ENCODE results near the gene ATG10. TPM values are rescaled to one million over a fixed set of nuclear protein-coding genes. Genes with fewer than 3 reads are reported as not detected.
A peak's percentile ranks its signal among the peaks of the same experiment; 100 is the strongest.

Gene ATG10
- total RNA-seq, 1 experiment from 2014 or later = 7.6 TPM

GRCh38 chr5:82277613-82277986, 305.8 kb downstream of the ATG10 start:
- Histone ChIP-seq H2AK5ac (ENCODE audit: insufficient read length, low read length) (no peak overlapping the region), H4K91ac (ENCODE audit: insufficient read length, low read depth, low read length) (no peak overlapping the region), H3K27me3 (ENCODE audit: insufficient read depth, low read length) (no peaks in the 10 kb centered on the region), H3K9ac (ENCODE audit: extremely low read depth, insufficient read length, low read length) (peak overlapping the region; percentile 99), H4K20me1 (ENCODE audit: control insufficient read depth, insufficient read depth, insufficient read length) (no peaks in the 10 kb centered on the region), H2BK120ac (ENCODE audit: low read depth, low read length, poor library complexity, severe bottlenecking) (no peak overlapping the region), H3K4me2 (ENCODE audit: insufficient read depth, insufficient read length, low read length) (peak overlapping the region; percentile 58), H3K4ac (ENCODE audit: low read depth, low read length) (peak overlapping the region; percentile 30; the same call in 1 of the 2 replicates), H2BK5ac (ENCODE audit: insufficient read length, low read length) (peak overlapping the region; percentile 33), H3K23me2 (ENCODE audit: insufficient read length, low read depth, low read length, poor library complexity, severe bottlenecking) (peaks cover 4% of the 10 kb centered on the region), H3K9me3 (ENCODE audit: control insufficient read depth, low read depth, low read length) (no peaks in the 10 kb centered on the region), H4K8ac (replicated peaks; ENCODE audit: insufficient read length, low read depth, low read length) (no peak overlapping the region), H3K14ac (ENCODE audit: insufficient read depth, low read length) (peak overlapping the region; percentile 69; the same call in 1 of the 2 replicates), H2AFZ (ENCODE audit: low read length) (no peak overlapping the region), H3K4me1 (ENCODE audit: insufficient read depth, low read length) (no peaks in the 10 kb centered on the region; the same call in 1 of the 2 replicates), H2BK20ac (ENCODE audit: low read depth, low read length, poor library complexity, severe bottlenecking) (no peak overlapping the region), H3K79me1 (ENCODE audit: insufficient read depth, low read depth, low read length, poor library complexity, severe bottlenecking) (no peaks in the 10 kb centered on the region), H3K56ac (ENCODE audit: insufficient read length, low read depth, low read length) (no peak overlapping the region), H3K23ac (ENCODE audit: insufficient read length, low read depth, low read length) (no peak overlapping the region), H2BK12ac (ENCODE audit: insufficient read length, low read depth, low read length) (no peak overlapping the region), H3K27ac (ENCODE audit: insufficient read length, low read depth, low read length) (peak overlapping the region; percentile 63), H3K79me2 (ENCODE audit: insufficient read depth, low read length) (peaks cover 5% of the 10 kb centered on the region; the same call in 1 of the 2 replicates), H3K18ac (ENCODE audit: insufficient read length, low read depth, low read length) (peak overlapping the region; percentile 93), H4K5ac (ENCODE audit: insufficient read length, low read depth, low read length) (peak overlapping the region; percentile 19), H3T11ph (ENCODE audit: low read length) (no peak overlapping the region), H2BK15ac (ENCODE audit: low read depth, low read length) (no peak overlapping the region)
- DNase-seq = no peak
- Mint-ChIP-seq H3K36me3 (ENCODE audit: insufficient read depth in 1 of 3, low read depth in 3 of 3) (peaks cover 32 to 46% (median 43%) of the 10 kb centered on the region in 3 experiments), H3K4me1 (peaks cover 36 to 47% of the 10 kb centered on the region in 2 experiments), H3K27ac (peak overlapping the region; percentile 99 to 100 (median 100)), H3K9me3 (no peaks in the 10 kb centered on the region; a peak in 1 of 5 replicates), H3K27me3 (ENCODE audit: low read depth) (no peaks in the 10 kb centered on the region; the same call in 1 of the 2 replicates), H3K4me3 (peak overlapping the region; percentile 92)
- WGBS (ENCODE audit: extremely low coverage, insufficient read length, low lambda C conversion rate) = no CpG with 5 or more reads among the region's 15 CpGs
- TF ChIP-seq CTCF (conservative IDR thresholded peaks at IDR 0.05) = no peak

Measured in H9 (cell line).